ENCODE results near the gene USP32.
"Not testable (repeated sequence)": the region's sequence is repeated elsewhere in the genome, so short reads cannot be mapped to it uniquely, and the experiment has no call there.

USP32 gene

GRCh38 chr17:60231234-60231633 is 160.7 kb downstream of the USP32 start:
- no peak for DNase-seq (ENCODE audit: low read depth)

- no peak for DNase-seq (ENCODE audit: low read depth)
Observed at GRCh38 chr17:60230358-60230757, 161.6 kb downstream of the USP32 start.

GRCh38 chr17:60229188-60229802 is 162.6 kb downstream of the USP32 start:
- no peak for DNase-seq (ENCODE audit: low read depth)

GRCh38 chr17:60227276-60227675 is 164.7 kb downstream of the USP32 start:
- not testable (repeated sequence) for DNase-seq (ENCODE audit: low read depth)

GRCh38 chr17:60224064-60224463 is 167.9 kb downstream of the USP32 start:
- no peak for DNase-seq (ENCODE audit: low read depth)

GRCh38 chr17:60223456-60223855 is 168.5 kb downstream of the USP32 start:
- no peak for DNase-seq (ENCODE audit: low read depth)

DNA sequence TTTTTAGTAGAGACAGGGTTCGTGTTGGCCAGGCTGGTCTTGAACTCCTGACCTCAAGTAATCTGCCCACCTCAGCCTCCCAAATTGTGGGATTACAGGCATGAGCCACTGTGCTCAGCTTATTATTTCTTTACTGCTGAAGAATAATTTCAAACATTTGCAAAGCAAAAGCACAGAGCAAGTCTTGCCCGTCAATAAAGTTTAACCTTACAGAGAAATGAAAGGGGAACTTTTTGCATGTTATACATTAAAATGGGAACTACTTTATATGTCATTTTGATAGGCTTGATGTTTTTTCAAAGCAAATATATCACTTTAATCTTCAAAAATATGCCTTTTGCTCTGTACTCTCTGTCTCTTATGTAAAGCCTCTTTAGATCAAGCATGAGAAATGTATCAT is 173.2 kb downstream of the USP32 start:
- not testable (repeated sequence) for DNase-seq (ENCODE audit: low read depth)

DNA sequence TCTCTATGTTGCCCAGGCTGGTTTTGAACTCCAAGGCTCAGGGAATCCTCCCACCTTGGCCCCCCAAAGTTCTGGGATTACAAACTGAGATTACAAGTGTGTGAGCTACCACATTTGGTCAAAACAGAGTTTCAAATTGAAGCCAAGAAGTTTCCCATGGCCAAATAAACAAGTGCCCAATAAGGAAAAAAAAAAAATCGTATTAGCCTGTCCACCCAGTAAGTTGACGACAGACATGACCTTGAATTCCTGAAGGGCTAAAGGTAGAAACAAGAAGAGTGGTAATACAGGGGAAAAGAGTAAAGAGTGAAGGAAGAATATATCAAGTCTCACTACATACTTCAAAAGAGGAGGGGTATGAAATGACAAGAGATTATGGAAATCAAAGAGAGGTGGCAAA is 176.0 kb downstream of the USP32 start:
- DNase-seq (ENCODE audit: low read depth) = not testable (repeated sequence)

DNA sequence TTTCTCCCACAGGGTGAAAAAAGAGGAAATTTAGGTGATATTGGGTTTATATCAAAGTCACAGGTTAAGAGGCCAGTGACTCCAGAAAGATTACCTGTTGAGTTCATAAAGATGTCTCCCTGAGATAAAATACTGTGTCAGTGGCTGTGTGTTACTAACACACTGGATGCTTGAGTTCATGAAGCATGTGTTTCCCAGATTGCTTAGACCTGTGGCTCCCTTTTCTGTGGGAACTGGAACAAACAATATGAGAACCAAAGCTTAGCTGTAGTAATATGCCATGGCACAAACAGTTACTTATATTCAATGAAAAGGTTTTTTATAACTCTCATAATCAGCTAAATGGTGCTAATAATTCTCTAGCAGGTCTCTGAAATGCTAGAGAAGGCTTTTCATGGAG is 180.7 kb downstream of the USP32 start:
- DNase-seq (ENCODE audit: low read depth) = not testable (repeated sequence)

GRCh38 chr17:60208302-60208701 is 183.6 kb downstream of the USP32 start:
- DNase-seq (ENCODE audit: low read depth) = not testable (repeated sequence)

GRCh38 chr17:60205782-60206181 is 186.2 kb downstream of the USP32 start:
- not testable (repeated sequence) for DNase-seq (ENCODE audit: low read depth)

- DNase-seq (ENCODE audit: low read depth) = not testable (repeated sequence)
Observed at GRCh38 chr17:60198630-60199029, 193.3 kb downstream of the USP32 start.

GRCh38 chr17:60194141-60194540 is 197.8 kb downstream of the USP32 start:
- not testable (repeated sequence) for DNase-seq (ENCODE audit: low read depth)

DNA sequence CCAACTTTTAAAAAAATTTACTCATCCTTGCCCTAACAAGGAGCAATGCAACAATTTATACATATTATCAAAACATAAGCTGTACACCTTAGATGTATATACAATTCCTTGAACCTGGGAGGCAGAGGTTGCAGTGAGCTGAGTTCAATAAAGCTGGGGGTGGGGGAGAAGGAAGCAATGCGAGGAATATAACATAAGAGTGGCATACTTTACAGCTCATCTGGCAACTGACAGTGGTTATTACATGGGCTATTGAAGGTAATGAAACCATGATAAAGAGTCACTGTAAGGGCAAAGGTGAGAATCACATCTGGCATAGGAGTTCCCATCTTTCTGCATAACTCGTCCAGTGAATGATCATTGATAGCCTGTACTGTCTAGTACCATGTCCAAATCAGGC is 198.5 kb downstream of the USP32 start:
- no peak for DNase-seq (ENCODE audit: low read depth)

DNA sequence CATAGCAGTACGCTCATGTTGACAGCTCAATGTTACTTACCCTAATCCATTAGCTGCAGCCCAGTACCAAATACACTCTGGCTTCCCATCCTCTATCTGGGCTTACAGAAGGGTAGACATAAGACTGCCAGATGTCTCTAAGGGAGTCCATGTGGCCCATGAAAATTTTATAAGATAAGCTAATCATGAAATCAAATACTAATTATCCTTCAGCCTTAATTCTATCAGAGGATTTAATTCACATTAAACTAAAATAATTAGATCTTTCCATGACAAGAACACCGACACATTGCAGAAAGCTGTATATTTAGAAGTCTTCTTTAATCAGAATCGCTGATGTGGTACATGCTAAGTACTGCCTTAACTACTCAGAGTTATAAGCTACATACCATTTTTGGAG is 198.9 kb downstream of the USP32 start:
- not testable (repeated sequence) for DNase-seq (ENCODE audit: low read depth)

DNA sequence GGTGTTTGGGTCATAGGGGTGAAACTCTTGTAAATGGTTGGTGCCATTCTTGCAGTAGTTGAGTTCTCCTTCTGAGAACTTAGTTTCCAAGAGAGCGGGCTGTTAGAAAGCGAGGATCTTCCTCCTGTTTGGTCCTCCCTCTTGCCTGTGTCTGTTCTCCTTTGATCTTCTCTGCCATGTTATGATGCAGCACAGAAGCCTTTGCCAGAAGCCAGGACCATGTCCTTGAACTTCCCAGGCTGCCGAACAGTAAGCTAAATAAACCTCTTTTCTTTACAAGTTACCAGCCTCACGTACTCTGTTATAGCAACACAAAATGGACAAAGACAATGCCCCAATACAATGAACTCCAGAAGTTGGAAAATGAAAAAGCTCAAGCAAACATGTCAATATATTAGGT is 201.9 kb downstream of the USP32 start:
- DNase-seq (ENCODE audit: low read depth) = not testable (repeated sequence)

GRCh38 chr17:60188759-60189158 is 203.2 kb downstream of the USP32 start:
- DNase-seq (ENCODE audit: low read depth) = no peak

DNA sequence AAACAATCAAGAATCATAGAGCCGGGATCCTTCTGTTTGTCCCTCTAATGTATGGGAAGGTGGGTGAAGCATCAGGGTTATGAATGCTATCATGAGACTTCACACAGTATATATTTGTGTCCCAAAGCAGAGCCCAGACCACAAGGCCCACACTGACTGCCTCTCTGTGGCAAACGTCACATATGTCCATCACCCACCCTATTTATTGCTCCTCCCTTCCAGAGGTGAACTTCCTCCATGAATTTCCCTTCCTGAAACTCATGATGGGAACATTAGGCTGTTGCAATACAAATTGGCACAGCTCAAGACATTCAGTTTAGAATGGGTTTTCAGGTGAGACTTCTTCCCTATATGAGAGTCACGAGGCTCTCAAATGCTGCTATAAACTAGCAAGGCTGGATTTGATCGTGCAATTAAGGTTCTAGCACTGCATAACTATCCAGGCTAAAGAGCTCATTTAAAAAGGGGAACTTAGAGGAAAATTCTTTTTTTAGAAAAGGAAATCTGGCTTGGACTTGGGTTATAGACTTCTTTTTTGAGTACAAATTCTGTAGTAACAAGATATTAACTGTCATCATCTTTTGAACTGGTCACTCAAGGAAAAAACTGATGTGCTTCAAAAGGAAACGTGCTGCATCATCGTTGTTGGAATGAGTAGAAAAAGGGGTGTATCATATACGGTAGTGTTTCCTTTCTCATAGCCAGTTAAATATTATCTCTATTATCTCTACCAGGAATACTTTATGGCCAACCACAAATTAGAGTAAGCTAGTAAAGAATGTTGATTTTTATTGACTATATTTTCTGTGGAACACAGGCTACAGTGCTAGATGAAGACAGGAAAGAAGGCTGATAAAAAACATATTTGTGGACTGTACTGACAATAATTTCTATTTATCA is 204.8 kb downstream of the USP32 start:
- not testable (repeated sequence) for DNase-seq (ENCODE audit: low read depth)

DNA sequence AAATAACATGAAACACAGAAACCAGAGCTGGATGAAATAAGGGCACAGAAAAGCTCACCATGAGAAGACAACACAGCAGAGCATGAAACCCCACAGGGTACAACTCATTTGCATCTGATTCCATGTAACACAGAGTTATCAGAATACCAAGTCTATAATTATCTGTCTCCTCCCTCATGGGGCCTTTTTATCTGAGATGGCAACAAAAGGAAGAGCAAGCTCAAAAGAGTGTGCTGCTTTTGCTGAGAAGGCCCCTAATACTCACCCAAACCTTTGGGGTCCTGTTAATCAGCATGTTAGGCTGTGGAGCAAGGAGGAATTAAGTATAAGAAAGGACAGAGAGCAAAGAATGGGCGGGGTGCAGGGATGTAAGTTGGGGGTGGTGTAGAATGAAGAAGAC is 205.6 kb downstream of the USP32 start:
- not testable (repeated sequence) for DNase-seq (ENCODE audit: low read depth)

DNA sequence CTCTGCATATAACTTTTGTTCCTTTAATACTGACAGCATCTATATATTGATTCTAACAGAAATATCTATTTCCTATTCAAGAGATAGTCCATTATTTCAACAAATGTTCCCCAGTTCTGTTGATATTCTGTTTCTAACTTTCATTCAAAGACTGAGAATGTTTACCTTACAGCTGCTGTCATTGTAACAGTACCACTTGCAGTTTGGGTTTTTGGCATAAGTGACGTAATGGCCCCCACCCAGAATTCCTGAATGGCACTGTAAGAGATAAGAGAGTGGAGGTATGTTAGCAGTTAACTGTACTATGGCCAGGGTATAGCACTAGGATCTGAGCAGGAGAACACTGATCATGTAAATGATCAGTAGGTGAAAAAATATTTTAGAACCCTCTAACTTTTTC is 211.6 kb downstream of the USP32 start:
- not testable (repeated sequence) for DNase-seq (ENCODE audit: low read depth)

- not testable (repeated sequence) for DNase-seq (ENCODE audit: low read depth)
Observed at GRCh38 chr17:60178180-60178579, 213.8 kb downstream of the USP32 start.

- DNase-seq (ENCODE audit: low read depth) = not testable (repeated sequence)
Observed at GRCh38 chr17:60176763-60177162, 215.2 kb downstream of the USP32 start.

DNA sequence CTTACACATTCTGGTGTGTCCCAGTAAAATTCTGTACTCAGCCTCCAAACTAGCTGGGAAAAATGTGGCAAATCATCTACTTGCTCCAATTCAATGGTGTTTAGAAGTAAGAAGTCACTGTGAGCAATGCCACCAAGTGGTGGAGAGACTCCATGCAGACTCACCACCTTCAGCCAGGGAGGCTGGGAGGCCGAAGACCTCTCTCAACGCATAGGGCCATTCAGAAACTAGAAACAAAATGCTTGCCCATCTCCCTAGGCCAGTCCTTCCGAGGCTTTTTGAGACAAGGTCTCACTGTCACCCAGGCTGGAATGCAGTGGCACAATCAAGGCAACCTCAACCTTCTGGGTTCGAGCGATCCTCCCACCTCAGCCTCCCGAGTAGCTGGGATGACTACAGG is 217.2 kb downstream of the USP32 start:
- not testable (repeated sequence) for DNase-seq (ENCODE audit: low read depth)
